Ovary (tissue), 9 donors: ENCODE data around the gene NOTCH1. TPM values are rescaled to one million over a fixed set of nuclear protein-coding genes. Genes with fewer than 3 reads are reported as not detected.

Experiments used
- DNase-seq, 5 donors: peaks; one replicate each; pipeline ENCODE4 v3.0.0-alpha.2; 2019 to 2020
- H3K27ac ChIP-seq, 2 donors: fragments of 200-600 bp; one replicate each; pipeline versions ENCODE4 v1.5.1 to v1.8.0; 2019 to 2022
- H3K27me3 ChIP-seq: fragments of 200-600 bp; one replicate; pipeline ENCODE4 v1.8.0; 2022
- H3K36me3 ChIP-seq: fragments of 200-600 bp; sonication (generic); one replicate; pipeline ENCODE4 v1.5.1; 2019
- H3K4me1 ChIP-seq: one replicate; pipeline ENCODE4 v1.8.1; 2013; ENCODE audit warnings: mild to moderate bottlenecking, moderate library complexity; ENCODE audit not compliant: insufficient read depth
- H3K4me3 ChIP-seq: fragments of 200-600 bp; sonication (generic); one replicate; pipeline ENCODE4 v1.5.1; 2017
- H3K9me3 ChIP-seq, 2 donors: fragments of 200-600 bp in 1 of 2; sonication (generic) in 1 of 2; one replicate each; pipeline versions ENCODE4 v1.5.1 to v1.8.1; 2013 to 2019; ENCODE audit warnings: mild to moderate bottlenecking in 1 of 2, moderate library complexity in 1 of 2
- EP300 ChIP-seq: sonication (generic); formaldehyde crosslinking; IDR thresholded peaks from one replicate; pipeline ENCODE4 v1.6.1; 2017; ENCODE audit warnings: antibody characterized with exemption
- POLR2A ChIP-seq: fragments of 450-650 bp; IDR thresholded peaks from one replicate; pipeline ENCODE4 v1.6.1; 2017; ENCODE audit warnings: antibody characterized with exemption, mild to moderate bottlenecking, moderate library complexity
- WGBS, 3 donors: extraction: QIAGEN DNeasy Blood & Tissue Kit in 1 of 3; methylation state at CpG; one replicate each; pipeline versions ENCODE4 v1.1.5 to v1.1.7; 2013 to 2017; 5-methylcytosine and 5-hydroxymethylcytosine counted together
- intact Hi-C, 4 donors: fragments of 100-400 bp; cut with DNase I; formaldehyde crosslinking; loops; one replicate each; pipeline versions ENCODE4 v1.11.0 to v1.15.1; 2022 to 2023
- polyA plus RNA-seq, 2 donors: library from polyadenylated mRNA; stranded (reverse); fragments of 200-250 nt in 1 of 2; fragments of 350-450 nt in 1 of 2; fragmentation: Illumina TruSeq in 1 of 2; extraction: RNeasy Lipid Tissue Mini Kit (QIAGEN cat#74804) in 1 of 2; gene quantifications; one replicate each; pipeline ENCODE4 v1.2.3, GENCODE V29; 2013 to 2014
- total RNA-seq, 7 donors: library from RNA; depleted of rRNA in 2 of 7; stranded (reverse); fragments of >200 nt in 2 of 7; fragmentation: NEBNext Ultra II Directional in 3 of 7; extraction: Animal tissue kit (Norgen Biotek cat#: 25700) in 3 of 7; gene quantifications; one replicate each; pipeline versions ENCODE4 v1.1.0 to v1.2.4, GENCODE V29; 2016 to 2023
- TF ChIP-seq, protein P1 (sequence below), 3 donors: fragments of 450-650 bp in 2 of 3; fragments of 200-600 bp in 1 of 3; IDR thresholded peaks; one replicate each; pipeline versions ENCODE4 v1.5.1 to v1.8.0; 2016 to 2022; ENCODE audit warnings: antibody characterized with exemption in 3 of 3, mild to moderate bottlenecking in 1 of 3
- donor health status: DM: no; HTN: no; CAD: no; lungs with moderate emphysema.
- donor health status: DM: no; HTN: no; CAD: no.
- donor health status: Bipolar disorder and iron deficiency.
- donor health status: DM: yes; HTN: yes; CAD: no.
- donor health status: DM: no; HTN: no; CAD: no.
- donor health status: DM: yes; HTN: yes; CAD: no.

NOTCH1 gene
- total and polyA plus RNA-seq, 9 donors = 2.5 to 30.9 (median 17.1) TPM

GRCh38 chr9:136538599-136539426 is 7.0 kb downstream of the NOTCH1 start:
- Histone ChIP-seq H3K27me3 (no peaks in the 10 kb centered on the region), H3K4me3 (no peak overlapping the region), H3K4me1 (no peaks in the 10 kb centered on the region), H3K36me3 (no peaks in the 10 kb centered on the region), H3K9me3 (no peaks in the 10 kb centered on the region), H3K27ac (no peak overlapping the region)
- TF ChIP-seq, protein P1, sequence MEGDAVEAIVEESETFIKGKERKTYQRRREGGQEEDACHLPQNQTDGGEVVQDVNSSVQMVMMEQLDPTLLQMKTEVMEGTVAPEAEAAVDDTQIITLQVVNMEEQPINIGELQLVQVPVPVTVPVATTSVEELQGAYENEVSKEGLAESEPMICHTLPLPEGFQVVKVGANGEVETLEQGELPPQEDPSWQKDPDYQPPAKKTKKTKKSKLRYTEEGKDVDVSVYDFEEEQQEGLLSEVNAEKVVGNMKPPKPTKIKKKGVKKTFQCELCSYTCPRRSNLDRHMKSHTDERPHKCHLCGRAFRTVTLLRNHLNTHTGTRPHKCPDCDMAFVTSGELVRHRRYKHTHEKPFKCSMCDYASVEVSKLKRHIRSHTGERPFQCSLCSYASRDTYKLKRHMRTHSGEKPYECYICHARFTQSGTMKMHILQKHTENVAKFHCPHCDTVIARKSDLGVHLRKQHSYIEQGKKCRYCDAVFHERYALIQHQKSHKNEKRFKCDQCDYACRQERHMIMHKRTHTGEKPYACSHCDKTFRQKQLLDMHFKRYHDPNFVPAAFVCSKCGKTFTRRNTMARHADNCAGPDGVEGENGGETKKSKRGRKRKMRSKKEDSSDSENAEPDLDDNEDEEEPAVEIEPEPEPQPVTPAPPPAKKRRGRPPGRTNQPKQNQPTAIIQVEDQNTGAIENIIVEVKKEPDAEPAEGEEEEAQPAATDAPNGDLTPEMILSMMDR (IDR thresholded peaks at IDR 0.05) = no peak
- TF ChIP-seq EP300 (no peak), POLR2A (no peak)
- 81 to 88% (median 86%) methylated on average over 24 of the region's 24 CpGs for WGBS, 3 donors
- intact Hi-C loops = no loop called here
- DNase-seq = no peak

DNA sequence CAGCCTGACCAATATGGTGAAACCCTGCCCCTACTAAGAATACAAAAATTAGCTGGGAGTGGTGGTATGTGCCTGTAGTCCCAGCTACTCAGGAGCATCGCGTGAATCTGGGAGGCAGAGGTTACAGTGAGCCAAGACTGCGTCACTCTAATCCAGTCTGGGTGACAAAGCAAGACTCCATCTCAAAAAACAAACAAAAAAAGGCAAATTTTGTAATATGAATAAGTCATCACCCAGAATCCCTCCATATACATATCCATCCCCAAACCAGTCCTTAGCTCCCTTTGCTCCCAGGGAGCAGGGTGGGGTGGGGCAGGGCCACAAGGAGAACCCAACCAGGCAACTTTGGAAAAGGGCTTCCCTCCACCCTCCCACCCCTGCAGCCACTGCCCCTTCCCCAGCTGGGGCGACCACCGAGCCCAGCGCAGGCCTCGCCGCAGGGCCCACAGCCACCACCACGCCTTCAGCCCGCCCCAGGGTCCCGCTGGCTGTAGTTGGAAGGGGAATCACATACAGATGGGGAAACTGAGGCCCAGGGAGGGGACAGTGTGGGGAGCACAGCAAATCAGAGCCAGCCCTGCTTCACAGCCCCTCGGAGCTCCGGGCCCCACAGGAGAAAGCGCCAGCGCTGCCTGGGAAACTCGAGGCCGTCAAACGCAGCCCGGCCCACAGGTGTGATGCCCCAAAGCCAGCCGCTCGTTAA is 7.8 kb downstream of the NOTCH1 start:
- intact Hi-C loops = no loop called here
- no peaks in the 10 kb centered on the region for H3K9me3 ChIP-seq
- H3K36me3 ChIP-seq = no peaks in the 10 kb centered on the region
- no peaks in the 10 kb centered on the region for H3K4me1 ChIP-seq
- 90 to 92% (median 90%) methylated on average over 21 of the region's 21 CpGs for WGBS, 3 donors
- H3K27ac ChIP-seq = no peak overlapping the region
- DNase-seq = no peak
- TF ChIP-seq EP300 = no peak
- TF ChIP-seq, protein P1 (IDR thresholded peaks at IDR 0.05) = no peak
- no peak for TF ChIP-seq POLR2A
- no peak overlapping the region for H3K4me3 ChIP-seq
- H3K27me3 ChIP-seq = no peaks in the 10 kb centered on the region

DNA sequence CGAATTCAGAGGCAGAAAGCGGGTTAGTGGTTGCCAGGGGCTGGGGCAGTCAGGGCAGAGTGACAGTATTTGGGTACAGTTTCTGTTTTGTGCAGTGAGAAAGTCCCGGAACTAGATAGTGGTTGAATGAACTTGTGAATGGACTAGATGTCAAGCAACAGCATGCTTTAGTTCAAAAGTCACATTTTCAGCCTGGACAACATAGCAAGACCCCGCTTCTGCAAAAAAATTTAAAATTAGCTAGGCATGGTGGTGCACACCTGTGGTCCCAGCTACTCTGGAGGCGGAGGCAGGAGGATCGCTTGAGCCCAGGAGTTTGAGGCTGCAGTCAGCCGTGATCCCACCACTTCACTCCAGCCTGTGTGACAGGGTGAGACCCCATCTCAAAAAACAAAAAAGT is 8.4 kb downstream of the NOTCH1 start:
- intact Hi-C loops = no loop called here
- TF ChIP-seq EP300 = no peak
- no peak for TF ChIP-seq POLR2A
- TF ChIP-seq, protein P1 (IDR thresholded peaks at IDR 0.05) = no peak
- DNase-seq = no peak
- Histone ChIP-seq H3K27me3 (no peaks in the 10 kb centered on the region), H3K27ac (no peak overlapping the region), H3K36me3 (no peaks in the 10 kb centered on the region), H3K4me1 (no peaks in the 10 kb centered on the region), H3K9me3 (no peaks in the 10 kb centered on the region), H3K4me3 (no peak overlapping the region)
- 95 to 98% (median 97%) methylated on average over 7 of the region's 7 CpGs for WGBS, 3 donors

- TF ChIP-seq POLR2A (no peak), EP300 (no peak)
- TF ChIP-seq, protein P1 (IDR thresholded peaks at IDR 0.05) = no peak
- Histone ChIP-seq H3K9me3 (no peaks in the 10 kb centered on the region), H3K36me3 (no peaks in the 10 kb centered on the region), H3K27me3 (no peaks in the 10 kb centered on the region), H3K4me3 (no peak overlapping the region), H3K27ac (no peak overlapping the region), H3K4me1 (no peaks in the 10 kb centered on the region)
- DNase-seq = no peak
- intact Hi-C loops = no loop called here
- WGBS, 3 donors = 86 to 92% (median 92%) methylated on average over 15 to 16 of the region's 16 CpGs
Observed at GRCh38 chr9:136536721-136537241, 9.1 kb downstream of the NOTCH1 start.
